K562 (cell line): ENCODE results near the gene PRICKLE3. TPM values are rescaled to one million over a fixed set of nuclear protein-coding genes. Genes with fewer than 3 reads are reported as not detected.

Experiments used
- ATAC-seq: fragments of 200-7000 bp; cut with Tn5 transposase; 3 replicates; pipeline ENCODE4 v1.9.1; 2020; ENCODE audit warnings: moderate library complexity
- BruUV-seq: library from RNA; stranded (reverse); fragments of 400-500 nt; replicated peaks from 2 replicates; lab custom pipeline; 2021; lab: Mats Ljungman, UMichigan
- CTCF ChIA-PET: fragments of 300-600 bp; formaldehyde crosslinking; extraction: SDS; loops from one replicate; lab custom pipeline; 2021; ENCODE audit warnings: low intra/inter-chr PET ratio; lab: Yijun Ruan, JAX
- POLR2A ChIA-PET: fragments of 300-600, 350-650 bp; sonication (Branson Sonifier 250); formaldehyde crosslinking; extraction: SDS; loops from one replicate; lab custom pipeline; 2021; ENCODE audit warnings: antibody characterized with exemption, inconsistent platforms; lab: Yijun Ruan, JAX
- DNase-seq, 4 experiments: peaks; one replicate each; pipeline versions ENCODE4 v3.0.0 to v3.0.0-alpha.2; 2011 to 2018; ENCODE audit warnings: low spot score in 3 of 4, mixed read lengths in 3 of 4; ENCODE audit errors: extremely low read depth in 1 of 4
- FAIRE-seq: peaks from 2 replicates; lab custom pipeline; 2011; peaks lifted over from hg19 to GRCh38; lab: Jason Lieb, UNC
- H2AFZ ChIP-seq: 2 replicates; pipeline ENCODE4 v1.6.0; 2011; ENCODE audit warnings: low read depth, low read length, control low read depth, inconsistent platforms
- H3K27ac ChIP-seq: fragments of 200-600 bp; 3 replicates; pipeline ENCODE4 v1.8.0; 2011; ENCODE audit warnings: low read depth, mild to moderate bottlenecking, control low read depth, inconsistent platforms, low read length, moderate library complexity, mixed read lengths; ENCODE audit errors: extremely low read depth
- H3K27me3 ChIP-seq, 2 experiments: fragments of 300-600 bp in 1 of 2; 2 replicates in 1 of 2; 3 replicates in 1 of 2; pipeline versions ENCODE4 v1.6.0 to v1.8.0; 2011; ENCODE audit warnings: inconsistent platforms in 2 of 2, low read length in 2 of 2, mild to moderate bottlenecking in 1 of 2, mixed read lengths in 1 of 2, moderate library complexity in 1 of 2; ENCODE audit not compliant: control insufficient read depth in 2 of 2, insufficient read depth in 2 of 2
- H3K36me3 ChIP-seq: fragments of 300-600 bp; 3 replicates; pipeline ENCODE4 v1.8.0; 2011; ENCODE audit warnings: mild to moderate bottlenecking, low read length, inconsistent platforms; ENCODE audit not compliant: control insufficient read depth, insufficient read depth
- H3K4me1 ChIP-seq, 2 experiments: fragments of 200-600 bp in 1 of 2; replicated peaks in 1 of 2; 2 replicates in 1 of 2; 3 replicates in 1 of 2; pipeline versions ENCODE4 v1.5.1 to v1.8.0; 2011; ENCODE audit warnings: inconsistent platforms in 2 of 2, low read length in 2 of 2, mild to moderate bottlenecking in 1 of 2, mixed read lengths in 1 of 2, moderate library complexity in 1 of 2; ENCODE audit not compliant: control insufficient read depth in 2 of 2, insufficient read depth in 2 of 2
- H3K4me2 ChIP-seq: 2 replicates; pipeline ENCODE4 v1.6.1; 2011; ENCODE audit warnings: low read length, control low read depth, inconsistent platforms, mixed read lengths; ENCODE audit not compliant: insufficient read depth
- H3K4me3 ChIP-seq: fragments of 200-600 bp; sonication (generic), shearing (Covaris generic); 2 replicates; pipeline ENCODE4 v1.5.1; 2016; ENCODE audit warnings: control low read depth, inconsistent platforms
- H3K79me2 ChIP-seq: fragments of 200-600 bp; 3 replicates; pipeline ENCODE4 v1.8.0; 2011; ENCODE audit warnings: low read length, inconsistent platforms; ENCODE audit not compliant: control insufficient read depth, insufficient read depth
- H3K9ac ChIP-seq, 2 experiments: 2 replicates each; pipeline versions ENCODE4 v1.6.0 to v1.6.1; 2011; ENCODE audit warnings: low read depth in 2 of 2, low read length in 2 of 2, control low read depth in 1 of 2, inconsistent platforms in 1 of 2, mild to moderate bottlenecking in 1 of 2, mixed read lengths in 1 of 2; ENCODE audit not compliant: insufficient read depth in 1 of 2
- H3K9me1 ChIP-seq: one replicate; pipeline ENCODE4 v1.6.0; 2011; ENCODE audit warnings: inconsistent platforms, mild to moderate bottlenecking, low read length, moderate library complexity; ENCODE audit not compliant: control insufficient read depth, insufficient read depth
- H3K9me3 ChIP-seq: replicated peaks from 2 replicates; pipeline ENCODE4 v1.5.1; 2011; ENCODE audit warnings: low read depth, low read length, inconsistent platforms; ENCODE audit not compliant: control insufficient read depth, insufficient read depth
- H4K20me1 ChIP-seq: replicated peaks from 2 replicates; pipeline ENCODE4 v1.6.1; 2011; ENCODE audit warnings: low read length, inconsistent platforms, mixed read lengths; ENCODE audit not compliant: control insufficient read depth, insufficient read depth
- NCOA1 ChIP-seq: fragments of 450-650 bp; IDR thresholded peaks from 2 replicates; pipeline ENCODE4 v1.6.1; 2016; ENCODE audit warnings: low read depth
- ZNF263 ChIP-seq: sonication (generic); formaldehyde crosslinking; IDR thresholded peaks from 2 replicates; pipeline ENCODE4 v1.8.0; 2022; ENCODE audit warnings: mild to moderate bottlenecking, missing genetic modification reagents, borderline replicate concordance
- WGBS: fragments of 100-300 bp; shearing (Covaris generic); methylation state at CpG from one replicate; pipeline ENCODE4 v1.1.6; 2016; ENCODE audit warnings: low coverage, mixed read lengths; ENCODE audit not compliant: insufficient coverage; ENCODE audit errors: missing lambda C conversion rate; 5-methylcytosine and 5-hydroxymethylcytosine counted together
- in situ Hi-C: fragments of 300-500 bp; cut with MboI; formaldehyde crosslinking; loops from 4 replicates; pipeline ENCODE4 v1.15.0; 2018; ENCODE audit warnings: inconsistent platforms, mixed read lengths
- intact Hi-C: fragments of 100-400 bp; cut with micrococcal nuclease; formaldehyde crosslinking; loops from 2 replicates; pipeline ENCODE4 v1.14.2; 2022
- polyA plus RNA-seq, 8 experiments: library from polyadenylated mRNA; depleted of rRNA in 4 of 8; stranded (reverse) in 5 of 8; unstranded in 3 of 8; fragments of >200 nt; fragmentation: Nextera tagmentation in 2 of 8; fragmentation: Illumina TruSeq in 1 of 8; extraction: Ambion mirVana in 2 of 8; extraction: Trizol in 1 of 8; gene quantifications; 2 replicates each; pipeline versions ENCODE4 v1.2.1 to v1.2.3, GENCODE V29; 2011 to 2014; ENCODE audit warnings: inconsistent platforms in 1 of 8, missing spikeins in 1 of 8
- total RNA-seq, 7 experiments: library from RNA; depleted of rRNA in 6 of 7; stranded (reverse); fragments of >200 nt in 6 of 7; fragmentation: Illumina TruSeq in 2 of 7; extraction: Trizol in 2 of 7; gene quantifications; 2 replicates each; pipeline versions ENCODE4 v1.2.1 to v1.2.3, GENCODE V29; 2011 to 2021; ENCODE audit warnings: low replicate concordance in 1 of 7
- TF ChIP-seq, protein P1 (sequence below): sonication (generic); formaldehyde crosslinking; IDR thresholded peaks from 2 replicates; pipeline ENCODE4 v1.8.1; 2023; ENCODE audit warnings: mild to moderate bottlenecking, missing genetic modification reagents
- TF ChIP-seq, protein P2 (sequence below), 2 experiments: fragments of 450-650 bp; IDR thresholded peaks; 2 replicates each; pipeline ENCODE4 v1.6.1; 2016

PRICKLE3 gene
- total and polyA plus RNA-seq, 9 of the 15 experiments (the other 6 are each of a cell fraction or from before 2014, with no cell fraction given): 1.1 to 44.3 (median 14.0) TPM

DNA sequence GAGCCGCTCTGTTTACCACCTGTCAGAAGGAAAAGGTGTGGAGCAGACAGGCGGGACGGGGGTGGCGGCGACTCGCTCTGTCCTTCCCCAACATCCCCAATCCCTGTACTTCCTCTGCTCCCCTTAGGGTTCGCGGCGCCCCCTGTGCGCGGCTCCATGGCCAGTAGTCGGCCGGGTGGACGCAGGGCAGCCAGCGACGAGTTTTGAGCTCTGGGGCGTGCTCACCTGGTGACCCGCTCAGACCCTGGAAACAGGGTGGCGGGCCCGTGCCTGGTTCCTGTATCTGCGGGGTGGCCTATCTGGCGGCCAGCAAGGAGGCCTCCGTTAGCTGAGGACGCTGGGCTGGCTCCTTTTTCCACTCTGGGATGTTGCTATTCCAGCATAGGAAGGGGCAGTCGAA is 29.0 kb downstream of the PRICKLE3 start:
- ATAC-seq (no peak), DNase-seq (no peak), FAIRE-seq (no peak)
- H2AFZ ChIP-seq: 0 out of 2 replicates have a peak overlapping the region, but pooled peaks have one; percentile 14
- intact Hi-C loops (no loop called here), in situ Hi-C loops (no loop called here)
- ChIA-PET POLR2A (interaction anchor here (0.6 to 1.5 kb wide), 2 partner anchors 10 to 955 kb away, joined by 3 to 8 read pairs; no protein-coding TSS in a partner anchor), CTCF (no interaction called here)
- peak overlapping the region in 1 of 2 experiments; percentile 64; a peak in 2 of 4 replicates for H3K9ac ChIP-seq
- no peak overlapping the region for H3K4me3 ChIP-seq
- WGBS: 84% methylated on average over 9 of the region's 25 CpGs
- no peaks in the 10 kb centered on the region for H3K9me1 ChIP-seq
- H3K4me2 ChIP-seq: no peak overlapping the region
- no TSS peak for BruUV-seq
- no peaks in the 10 kb centered on the region for H3K9me3 ChIP-seq
- no peaks in the 10 kb centered on the region for H3K27me3 ChIP-seq
- no peaks in the 10 kb centered on the region for H3K36me3 ChIP-seq
- peaks cover 4 to 28% of the 10 kb centered on the region in 2 experiments; a peak in 4 of 5 replicates for H3K4me1 ChIP-seq
- H4K20me1 ChIP-seq: no peaks in the 10 kb centered on the region
- TF ChIP-seq NCOA1 (no peak), ZNF263 (CRISPR knock-in tag) (no peak)
- TF ChIP-seq, protein P1, sequence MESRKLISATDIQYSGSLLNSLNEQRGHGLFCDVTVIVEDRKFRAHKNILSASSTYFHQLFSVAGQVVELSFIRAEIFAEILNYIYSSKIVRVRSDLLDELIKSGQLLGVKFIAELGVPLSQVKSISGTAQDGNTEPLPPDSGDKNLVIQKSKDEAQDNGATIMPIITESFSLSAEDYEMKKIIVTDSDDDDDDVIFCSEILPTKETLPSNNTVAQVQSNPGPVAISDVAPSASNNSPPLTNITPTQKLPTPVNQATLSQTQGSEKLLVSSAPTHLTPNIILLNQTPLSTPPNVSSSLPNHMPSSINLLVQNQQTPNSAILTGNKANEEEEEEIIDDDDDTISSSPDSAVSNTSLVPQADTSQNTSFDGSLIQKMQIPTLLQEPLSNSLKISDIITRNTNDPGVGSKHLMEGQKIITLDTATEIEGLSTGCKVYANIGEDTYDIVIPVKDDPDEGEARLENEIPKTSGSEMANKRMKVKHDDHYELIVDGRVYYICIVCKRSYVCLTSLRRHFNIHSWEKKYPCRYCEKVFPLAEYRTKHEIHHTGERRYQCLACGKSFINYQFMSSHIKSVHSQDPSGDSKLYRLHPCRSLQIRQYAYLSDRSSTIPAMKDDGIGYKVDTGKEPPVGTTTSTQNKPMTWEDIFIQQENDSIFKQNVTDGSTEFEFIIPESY (CRISPR knock-in tag): peak; percentile 88
- TF ChIP-seq, protein P2, sequence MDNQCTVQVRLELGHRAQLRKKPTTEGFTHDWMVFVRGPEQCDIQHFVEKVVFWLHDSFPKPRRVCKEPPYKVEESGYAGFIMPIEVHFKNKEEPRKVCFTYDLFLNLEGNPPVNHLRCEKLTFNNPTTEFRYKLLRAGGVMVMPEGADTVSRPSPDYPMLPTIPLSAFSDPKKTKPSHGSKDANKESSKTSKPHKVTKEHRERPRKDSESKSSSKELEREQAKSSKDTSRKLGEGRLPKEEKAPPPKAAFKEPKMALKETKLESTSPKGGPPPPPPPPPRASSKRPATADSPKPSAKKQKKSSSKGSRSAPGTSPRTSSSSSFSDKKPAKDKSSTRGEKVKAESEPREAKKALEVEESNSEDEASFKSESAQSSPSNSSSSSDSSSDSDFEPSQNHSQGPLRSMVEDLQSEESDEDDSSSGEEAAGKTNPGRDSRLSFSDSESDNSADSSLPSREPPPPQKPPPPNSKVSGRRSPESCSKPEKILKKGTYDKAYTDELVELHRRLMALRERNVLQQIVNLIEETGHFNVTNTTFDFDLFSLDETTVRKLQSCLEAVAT (IDR thresholded peaks at IDR 0.05): 0 out of 4 replicates have a peak, but pooled peaks of 1 of the 2 experiments have one; percentile 18
- H3K79me2 ChIP-seq: peaks cover 8% of the 10 kb centered on the region; the same call in 2 of the 3 replicates
- no peak overlapping the region for H3K27ac ChIP-seq
